Transverse colon (tissue), 4 donors: ENCODE results near the gene PIK3R5. TPM values are rescaled to one million over a fixed set of nuclear protein-coding genes. Genes with fewer than 3 reads are reported as not detected.

Experiments
- DNase-seq: peaks from one replicate; pipeline ENCODE4 v3.0.0-alpha.2; 2019
- H3K27ac ChIP-seq, 4 donors: fragments of 200-600 bp; sonication (generic); 2 replicates each; pipeline ENCODE4 v1.5.1; 2016 to 2018; ENCODE audit warnings: inconsistent platforms in 4 of 4
- H3K27me3 ChIP-seq: fragments of 200-600 bp; sonication (generic); 2 replicates; pipeline ENCODE4 v1.5.1; 2017; ENCODE audit warnings: inconsistent platforms
- H3K36me3 ChIP-seq, 4 donors: fragments of 200-600 bp; sonication (generic); 2 replicates each; pipeline ENCODE4 v1.5.1; 2017 to 2019; ENCODE audit warnings: inconsistent platforms in 4 of 4
- H3K4me1 ChIP-seq, 4 donors: fragments of 200-600 bp; sonication (generic); 2 replicates each; pipeline ENCODE4 v1.5.1; 2017 to 2020; ENCODE audit warnings: inconsistent platforms in 4 of 4
- H3K4me3 ChIP-seq, 4 donors: fragments of 200-600 bp; sonication (generic); 1 replicate in 1 of 4; 2 replicates in 3 of 4; pipeline versions ENCODE4 v1.5.1 to v1.6.1; 2017 to 2019; ENCODE audit warnings: inconsistent platforms in 4 of 4
- H3K9me3 ChIP-seq, 2 donors: fragments of 200-600 bp; sonication (generic); 2 replicates each; pipeline ENCODE4 v1.5.1; 2017 to 2019; ENCODE audit warnings: inconsistent platforms in 2 of 2
- WGBS, 2 donors: methylation state at CpG; one replicate each; pipeline ENCODE4 v1.1.5; 2018; ENCODE audit warnings: low coverage in 1 of 2; 5-methylcytosine and 5-hydroxymethylcytosine counted together
- in situ Hi-C, 4 donors: fragments of 200-750 bp; cut with MboI; loops; one replicate each; pipeline versions ENCODE4 v1.15.0 to v1.15.1; 2017; ENCODE audit warnings: low sequenced_read_pairs in 3 of 4, low pct_ligation_motif_present in 1 of 4, low pct_unique_long_range_greater_than_20kb in 1 of 4
- intact Hi-C: fragments of 100-400 bp; cut with DNase I; formaldehyde crosslinking; loops from one replicate; pipeline ENCODE4 v1.15.1; 2023; ENCODE audit warnings: low total_unique reads
- total RNA-seq, 4 donors: library from RNA; depleted of rRNA; stranded (reverse); fragments of >200 nt; gene quantifications; one replicate each; pipeline ENCODE4 v1.1.0, GENCODE V29; 2016
- TF ChIP-seq, protein P1 (sequence below), 5 experiments: fragments of 200-600 bp in 3 of 5; fragments of 450-650 bp in 2 of 5; sonication (generic) in 3 of 5; IDR thresholded peaks; 1 replicate in 2 of 5; 2 replicates in 3 of 5; pipeline ENCODE4 v1.5.1; 2016 to 2017; ENCODE audit warnings: antibody characterized with exemption in 5 of 5, inconsistent platforms in 3 of 5, mild to moderate bottlenecking in 2 of 5, moderate library complexity in 1 of 5

The PIK3R5 gene
- total RNA-seq, 4 donors from 2014 or later, result 0.40 to 16.1 (median 10.4) TPM

DNA sequence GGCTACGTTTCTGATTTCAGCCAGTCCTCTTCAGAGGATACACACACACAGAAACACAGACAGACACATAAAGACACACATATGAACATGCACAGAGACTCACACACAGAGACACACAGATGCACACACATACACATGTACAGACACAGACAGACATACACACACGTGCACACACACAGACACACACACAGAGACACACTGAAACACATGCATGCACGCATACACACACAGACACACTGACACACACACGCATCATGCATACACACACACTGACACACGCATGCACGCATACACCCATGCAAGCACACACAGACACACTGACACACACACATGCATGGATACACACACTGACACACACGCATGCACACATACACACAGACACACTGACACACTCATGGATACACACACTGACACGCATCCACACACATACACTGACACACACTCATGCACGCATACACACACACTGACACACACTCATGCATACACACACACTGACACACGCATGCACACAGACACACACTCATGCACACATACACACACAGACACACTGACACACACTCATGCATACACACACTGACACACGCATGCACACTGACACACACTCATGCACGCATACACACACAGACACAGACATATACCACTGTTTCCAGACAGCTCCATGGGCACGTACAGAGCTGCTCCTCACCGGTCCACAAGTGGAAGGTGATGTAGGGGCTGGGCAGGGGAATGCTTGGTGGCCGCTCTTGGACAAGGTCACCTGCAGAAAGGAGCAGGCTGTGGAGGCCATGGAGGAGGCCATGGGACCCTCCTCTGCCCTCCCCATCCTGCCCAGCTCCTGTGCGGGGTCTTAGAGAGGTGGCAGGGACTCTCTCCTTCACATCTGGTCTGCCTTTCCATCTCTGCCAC is 136.2 kb downstream of the PIK3R5 start:
- no peak overlapping the region for H3K4me3 ChIP-seq
- peaks cover 8% of the 10 kb centered on the region for H3K27me3 ChIP-seq
- no peak for DNase-seq
- TF ChIP-seq, protein P1, sequence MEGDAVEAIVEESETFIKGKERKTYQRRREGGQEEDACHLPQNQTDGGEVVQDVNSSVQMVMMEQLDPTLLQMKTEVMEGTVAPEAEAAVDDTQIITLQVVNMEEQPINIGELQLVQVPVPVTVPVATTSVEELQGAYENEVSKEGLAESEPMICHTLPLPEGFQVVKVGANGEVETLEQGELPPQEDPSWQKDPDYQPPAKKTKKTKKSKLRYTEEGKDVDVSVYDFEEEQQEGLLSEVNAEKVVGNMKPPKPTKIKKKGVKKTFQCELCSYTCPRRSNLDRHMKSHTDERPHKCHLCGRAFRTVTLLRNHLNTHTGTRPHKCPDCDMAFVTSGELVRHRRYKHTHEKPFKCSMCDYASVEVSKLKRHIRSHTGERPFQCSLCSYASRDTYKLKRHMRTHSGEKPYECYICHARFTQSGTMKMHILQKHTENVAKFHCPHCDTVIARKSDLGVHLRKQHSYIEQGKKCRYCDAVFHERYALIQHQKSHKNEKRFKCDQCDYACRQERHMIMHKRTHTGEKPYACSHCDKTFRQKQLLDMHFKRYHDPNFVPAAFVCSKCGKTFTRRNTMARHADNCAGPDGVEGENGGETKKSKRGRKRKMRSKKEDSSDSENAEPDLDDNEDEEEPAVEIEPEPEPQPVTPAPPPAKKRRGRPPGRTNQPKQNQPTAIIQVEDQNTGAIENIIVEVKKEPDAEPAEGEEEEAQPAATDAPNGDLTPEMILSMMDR (IDR thresholded peaks at IDR 0.05), result no peak
- no peaks in the 10 kb centered on the region for H3K36me3 ChIP-seq
- WGBS, 2 donors, result 91 to 100% methylated on average over 3 to 16 of the region's 16 CpGs
- H3K9me3 ChIP-seq, result peaks cover 3 to 6% of the 10 kb centered on the region in 2 donors
- in situ Hi-C loops (loop anchor here in 1 of 4 donors (25.0 kb wide), 1 partner anchor 108 kb away; no protein-coding TSS in a partner anchor), intact Hi-C loops (no loop called here)
- no peak overlapping the region for H3K27ac ChIP-seq
- H3K4me1 ChIP-seq, result no peaks in the 10 kb centered on the region

Other genes with a start within 250 kb of the PIK3R5 start
- not detected for gene CCDC42, start 220.9 kb downstream of the PIK3R5 start, total RNA-seq
- gene SPDYE4, start 207.2 kb downstream of the PIK3R5 start, total RNA-seq, result not detected
- gene MFSD6L, start 166.3 kb downstream of the PIK3R5 start, total RNA-seq, result 1 to 10 TPM in 2 of 4 donors, under 1 TPM in 1, not detected in 1; 0.40 to 5.1 (median 3.8) TPM
- gene PIK3R6, start 98.0 kb downstream of the PIK3R5 start, total RNA-seq, result 1 to 10 TPM in 1 of 4 donors, under 1 TPM in 1, not detected in 2; 0.55 to 1.4 TPM
- gene NTN1, start 55.8 kb upstream of the PIK3R5 start, total RNA-seq, result 10 to 100 TPM in 1 of 4 donors, 1 to 10 TPM in 3; 3.6 to 20.6 (median 7.2) TPM